ENCODE measurements around the gene RAB20.

The RAB20 gene

DNA sequence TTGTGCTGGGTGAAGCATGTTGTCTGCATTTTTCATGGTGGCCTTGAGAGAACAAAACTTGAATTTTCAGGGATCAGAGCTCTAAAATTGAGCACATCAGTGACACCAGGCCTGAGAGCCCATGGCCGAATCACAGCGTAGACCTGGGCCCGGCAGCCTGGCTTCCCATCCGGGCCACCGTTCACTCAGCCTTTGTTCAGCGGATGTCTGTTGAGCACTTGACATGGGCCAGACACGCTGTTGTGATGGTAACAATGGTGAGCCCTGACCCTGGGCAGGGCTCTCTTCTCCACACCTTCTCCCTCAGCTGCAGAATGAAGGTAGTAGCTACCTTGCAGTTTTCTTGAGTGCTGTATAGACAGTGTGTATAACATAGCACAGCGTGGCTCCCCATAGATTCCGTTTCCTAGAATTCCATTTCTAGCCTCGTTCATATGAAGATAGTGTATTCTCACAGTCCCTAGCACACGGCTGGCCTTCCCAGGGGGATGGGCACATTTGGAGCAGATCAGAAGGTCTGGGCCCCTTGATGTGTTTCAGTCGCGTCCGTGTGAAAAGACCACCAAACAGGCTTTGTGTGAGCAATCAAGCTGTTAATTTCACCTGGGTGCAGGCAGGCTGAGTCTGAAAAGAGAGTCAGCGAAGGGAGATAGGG lies 75.3 kb downstream of the RAB20 start:
- DNase-seq: no peak

DNA sequence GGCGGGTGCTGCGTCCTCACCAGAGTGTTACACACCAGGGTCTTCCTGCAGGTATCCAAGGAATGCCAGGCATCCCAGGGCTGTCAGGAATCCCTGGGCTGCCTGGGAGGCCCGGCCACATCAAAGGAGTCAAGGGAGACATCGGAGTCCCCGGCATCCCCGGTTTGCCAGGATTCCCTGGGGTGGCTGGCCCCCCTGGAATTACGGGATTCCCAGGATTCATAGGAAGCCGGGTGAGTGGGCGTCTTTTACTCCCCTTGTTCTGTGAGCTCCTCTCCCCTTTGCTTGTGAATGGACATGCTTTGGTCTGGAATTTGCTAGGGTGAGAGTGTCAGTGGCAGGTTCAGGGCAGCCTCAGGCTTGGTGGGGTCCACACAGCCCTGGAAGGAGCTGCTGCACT lies 75.9 kb downstream of the RAB20 start:
- no peak for DNase-seq

DNA sequence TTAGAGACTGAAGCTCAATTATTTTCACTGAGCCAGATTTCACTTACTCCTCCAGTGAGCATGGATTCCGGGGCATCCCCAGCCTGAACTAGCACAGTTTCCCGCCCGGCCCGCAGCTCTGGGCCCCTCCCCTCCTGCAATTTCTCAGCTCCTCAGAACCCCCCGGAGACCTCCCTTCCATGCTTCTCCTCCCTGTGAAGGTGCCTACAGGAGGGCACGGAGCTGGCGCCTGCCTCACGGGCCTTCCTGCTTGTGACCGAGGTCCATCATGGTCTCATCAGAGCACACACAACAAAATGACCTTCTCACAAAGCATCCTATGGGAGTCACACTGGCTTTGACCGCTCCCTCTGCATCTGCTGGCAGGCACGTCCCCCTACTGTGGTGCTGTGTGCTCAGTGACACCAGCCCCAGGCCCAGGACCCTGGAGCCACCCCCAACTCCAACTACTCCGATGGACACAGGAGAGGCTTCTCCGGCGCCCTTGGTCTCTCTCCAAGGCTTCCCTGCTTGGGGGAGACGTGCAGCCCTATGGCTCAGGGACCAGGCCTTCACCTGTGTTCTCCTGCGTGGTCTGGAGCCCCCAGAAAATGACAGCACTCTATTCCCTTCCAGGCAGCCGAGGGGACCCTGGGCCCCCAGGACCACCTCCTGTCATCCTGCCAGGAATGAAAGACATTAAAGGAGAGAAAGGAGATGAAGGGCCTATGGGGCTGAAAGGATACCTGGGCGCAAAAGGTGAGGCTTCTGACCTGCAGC lies 77.1 kb downstream of the RAB20 start:
- no peak for DNase-seq

DNA sequence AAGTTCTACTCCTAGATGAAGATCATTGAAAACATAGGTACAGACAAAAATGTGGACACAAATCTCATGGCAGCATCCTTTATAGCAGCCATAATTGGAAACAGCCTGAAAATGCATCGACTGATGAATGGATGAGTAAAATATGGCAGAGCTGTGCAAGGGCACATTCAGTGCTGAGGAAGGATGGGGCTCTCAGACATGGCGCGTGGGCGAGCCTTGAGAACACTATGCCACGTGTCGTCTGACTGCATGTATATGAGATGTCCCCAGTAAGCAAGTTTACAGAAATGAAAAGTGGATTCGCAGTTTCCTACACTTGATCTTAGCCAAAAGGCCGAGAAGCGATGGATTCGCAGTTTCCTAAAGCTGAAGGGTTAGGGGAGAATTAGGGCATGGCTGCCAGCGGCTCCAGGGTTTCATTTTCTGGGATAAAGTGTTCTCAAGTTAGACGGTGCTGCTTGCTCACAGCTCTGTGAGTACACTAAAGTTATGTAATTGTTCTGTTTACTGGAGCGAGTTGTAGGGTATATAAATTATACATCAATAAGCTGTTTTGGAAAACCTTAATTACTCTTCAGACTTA lies 78.0 kb downstream of the RAB20 start:
- DNase-seq: no peak

DNA sequence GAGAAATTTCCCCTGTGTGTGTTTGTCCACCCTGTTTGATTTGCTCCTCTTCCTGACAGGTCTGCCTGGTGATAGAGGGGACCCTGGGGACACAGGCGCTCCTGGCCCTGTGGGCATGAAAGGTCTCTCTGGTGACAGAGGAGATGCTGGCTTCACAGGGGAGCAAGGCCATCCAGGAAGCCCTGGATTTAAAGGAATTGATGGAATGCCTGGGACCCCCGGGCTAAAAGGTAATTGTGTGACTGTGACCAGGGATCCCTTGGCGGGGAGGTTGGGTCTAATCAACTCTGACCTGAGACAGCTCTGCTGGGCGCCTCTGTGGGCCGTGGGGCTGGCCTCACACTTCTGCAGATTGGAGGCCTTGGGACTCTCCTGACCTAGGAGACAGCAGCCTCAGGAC lies 81.4 kb downstream of the RAB20 start:
- DNase-seq: no peak

DNA sequence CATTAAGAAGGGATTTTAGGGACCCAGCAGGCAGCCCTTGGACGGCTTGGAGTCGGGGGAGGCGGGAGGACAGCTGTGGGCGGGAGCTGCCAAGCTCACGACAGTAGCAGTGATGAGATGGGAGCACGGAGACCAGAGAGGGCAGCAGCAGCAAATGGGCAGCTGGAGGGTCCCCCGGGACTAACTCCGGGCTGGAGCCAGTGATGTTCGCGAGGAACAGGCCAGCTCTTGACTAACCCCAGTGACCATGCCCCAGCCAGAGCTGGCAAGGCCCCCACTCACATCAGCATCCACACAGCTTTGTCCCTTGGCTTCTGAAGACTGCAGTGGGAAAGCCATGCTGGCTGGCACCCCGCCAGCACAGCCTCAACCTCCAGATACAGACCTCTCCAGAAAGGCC lies 81.9 kb downstream of the RAB20 start:
- no peak for DNase-seq

DNA sequence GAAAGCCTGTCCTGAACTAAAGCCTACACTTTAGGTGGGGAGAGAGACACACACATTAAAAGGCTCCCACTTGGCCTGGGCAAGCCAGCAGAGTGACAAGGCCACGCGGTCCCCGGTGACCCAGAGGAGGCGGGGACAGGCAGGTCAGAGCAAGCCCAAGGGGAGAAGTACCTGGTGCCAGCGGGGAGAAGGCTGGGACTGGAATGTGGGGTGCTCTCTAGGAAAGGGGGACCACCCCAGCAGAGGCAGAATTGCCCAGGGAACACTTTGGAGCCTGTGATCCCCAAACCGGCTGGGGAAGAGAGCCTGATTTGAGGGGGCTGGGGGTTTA lies 82.3 kb downstream of the RAB20 start:
- DNase-seq: no peak

DNA sequence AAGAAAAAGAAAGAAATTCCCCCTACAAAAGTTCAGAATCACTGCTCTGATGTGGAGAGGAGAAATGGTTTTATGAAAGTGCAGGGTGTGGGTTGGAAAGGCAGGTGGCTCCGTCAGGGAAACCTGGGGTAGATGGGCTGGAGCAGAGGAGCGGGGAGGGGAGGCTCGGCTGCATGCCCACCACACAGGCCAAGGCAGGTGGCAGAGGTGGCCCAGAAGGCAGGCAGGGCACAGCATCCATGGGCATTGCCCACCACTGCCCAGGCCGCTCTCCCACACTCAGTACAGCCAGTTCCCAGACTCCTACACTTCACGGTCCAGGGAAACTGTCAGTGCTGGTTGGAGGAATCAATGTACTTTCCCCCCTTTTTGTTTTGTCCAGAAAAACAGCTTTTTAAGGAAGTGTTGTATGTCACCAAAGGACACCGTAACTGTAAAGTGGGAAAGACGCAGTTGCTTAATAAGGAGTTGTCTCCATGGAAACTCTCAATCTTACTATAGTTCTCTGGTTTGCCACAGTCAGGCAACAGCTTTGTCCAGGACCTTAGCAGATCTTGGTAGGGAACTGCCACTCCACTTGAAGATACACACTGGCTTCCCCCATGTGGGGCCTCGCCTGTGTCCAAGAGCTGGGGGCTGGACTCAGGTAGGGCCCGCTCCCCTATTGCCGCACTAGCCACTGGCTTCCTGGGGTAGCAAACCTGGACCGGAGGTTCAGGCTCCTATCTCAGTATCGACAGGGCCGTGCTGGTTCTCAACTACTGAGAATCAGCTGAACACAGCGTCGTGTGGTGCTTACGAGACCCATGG lies 82.9 kb downstream of the RAB20 start:
- peak; percentile 84 for DNase-seq

DNA sequence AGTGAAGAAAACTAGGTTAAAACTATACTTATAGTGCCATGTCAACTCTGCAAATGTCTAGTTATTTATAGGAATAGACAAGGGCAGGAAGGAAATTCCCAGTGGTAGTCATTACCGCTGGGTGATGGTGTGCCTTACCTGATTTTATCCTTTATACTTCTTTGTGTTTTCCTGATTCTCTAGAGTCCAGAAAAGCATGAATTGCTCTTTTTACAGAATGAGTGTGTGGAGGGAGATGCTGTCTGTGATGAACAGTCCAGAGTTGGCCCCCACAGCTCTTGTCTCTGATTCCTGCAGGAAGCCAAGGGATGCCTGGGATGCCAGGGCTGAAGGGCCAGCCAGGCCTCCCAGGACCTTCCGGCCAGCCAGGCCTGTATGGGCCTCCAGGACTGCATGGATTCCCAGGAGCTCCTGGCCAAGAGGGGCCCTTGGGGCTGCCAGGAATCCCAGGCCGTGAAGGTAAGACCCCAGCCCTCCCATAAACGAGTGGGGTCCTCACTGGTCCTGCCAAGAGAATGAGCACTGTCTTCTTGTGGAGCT lies 83.7 kb downstream of the RAB20 start:
- no peak for DNase-seq

DNA sequence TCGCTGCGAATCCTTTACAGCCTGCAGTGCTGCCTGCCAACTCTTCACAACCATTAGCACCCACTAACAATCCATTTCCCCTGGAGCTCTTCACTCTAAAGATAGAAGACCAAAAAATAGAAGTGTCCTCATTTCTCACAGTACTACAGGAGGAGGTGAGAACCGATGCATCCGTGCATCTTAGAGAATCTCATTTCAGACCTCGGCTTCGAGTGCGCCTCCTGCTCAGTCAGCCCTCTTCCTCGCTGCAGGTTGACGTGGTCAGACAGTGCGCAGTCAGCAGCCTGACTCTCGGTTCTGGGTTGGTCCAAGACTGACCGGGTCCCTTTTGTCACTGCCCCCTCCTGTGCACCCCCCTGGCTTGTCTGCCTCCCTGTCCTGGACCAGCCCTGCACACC lies 85.3 kb downstream of the RAB20 start:
- no peak for DNase-seq

DNA sequence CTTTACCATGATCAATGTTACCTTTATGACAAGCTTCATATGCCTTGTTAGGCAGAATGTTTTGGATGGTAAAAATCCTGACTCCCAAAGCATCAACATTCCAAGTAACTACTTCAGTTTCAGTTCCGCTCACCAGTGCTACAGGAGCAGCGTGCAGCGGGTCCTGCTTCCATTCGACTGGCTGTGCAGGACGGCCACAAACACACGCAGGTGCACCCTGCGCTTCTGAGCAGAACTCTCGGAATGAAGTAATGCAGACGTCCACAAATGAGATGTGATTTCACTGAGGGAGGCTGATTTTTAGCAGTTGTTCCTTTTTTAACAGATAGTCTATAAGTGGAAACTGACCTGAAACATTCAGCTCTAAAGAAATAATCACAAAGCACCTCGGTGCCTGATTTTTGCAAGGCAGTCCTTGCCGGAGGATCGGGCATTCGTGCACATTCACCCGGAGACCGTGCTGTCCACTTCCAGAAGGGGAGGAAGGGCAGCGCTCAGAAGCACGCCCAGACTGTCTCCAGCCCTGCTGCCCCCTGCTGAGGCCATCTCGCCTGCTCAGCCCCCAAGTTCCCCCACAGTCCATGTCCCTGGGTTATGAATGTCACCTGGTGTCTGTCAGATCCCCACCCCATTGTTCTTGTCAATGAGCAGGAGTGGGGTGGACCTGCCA lies 85.8 kb downstream of the RAB20 start:
- DNase-seq: no peak

DNA sequence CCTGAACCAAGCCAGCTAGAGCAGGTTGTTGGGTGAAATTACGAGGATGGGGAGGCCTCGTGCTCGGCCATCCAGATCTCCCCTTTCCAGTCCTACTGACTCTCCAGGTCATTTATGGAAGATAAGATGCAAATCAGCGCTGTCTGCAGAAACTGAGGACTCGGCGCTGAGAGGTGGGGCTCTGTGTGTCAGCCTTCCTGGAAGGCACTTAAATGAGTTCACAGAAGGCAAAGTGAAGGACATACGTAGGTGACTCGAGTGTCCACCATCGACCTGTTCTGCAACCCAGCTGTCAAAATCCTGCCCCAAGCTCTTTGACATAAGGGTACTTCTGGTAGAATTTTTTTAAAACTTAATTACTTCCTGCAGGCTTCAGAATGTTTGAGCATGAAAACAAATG lies 86.4 kb downstream of the RAB20 start:
- no peak for DNase-seq

DNA sequence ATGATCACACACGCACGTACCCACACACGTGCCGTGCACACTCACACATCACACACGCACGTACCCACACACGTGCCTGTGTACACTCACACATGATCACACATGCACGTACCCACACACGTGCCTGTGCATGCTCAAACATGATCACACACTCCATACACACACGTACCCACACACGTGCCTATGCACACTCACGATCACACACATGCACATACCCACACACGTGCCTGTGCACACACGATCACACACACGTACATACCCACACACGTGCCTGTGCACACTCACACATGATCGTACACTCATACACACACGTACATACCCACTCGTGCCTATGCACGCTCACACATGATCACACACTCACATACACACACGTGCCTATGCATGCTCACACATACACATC lies 86.8 kb downstream of the RAB20 start:
- DNase-seq: no peak

Data from inflammatory macrophage treated with lipopolysaccharide for 4 hours (primary cell).